C1 segment of cervical spinal cord (tissue), 14 donors: ENCODE data around the gene RPAIN.
"Not testable (repeated sequence)": the region's sequence is repeated elsewhere in the genome, so short reads cannot be mapped to it uniquely, and the experiment has no call there.

Experiments used
- DNase-seq, 14 donors: peaks; one replicate each; lab custom pipeline; 2025; lab: John Stamatoyannopoulos, UW

Gene RPAIN

GRCh38 chr17:5429191-5429887, 9.4 kb downstream of the RPAIN start:
- DNase-seq: no peak

- DNase-seq: no peak
Observed at GRCh38 chr17:5430413-5430999, 10.5 kb downstream of the RPAIN start.

GRCh38 chr17:5431234-5431633, 11.3 kb downstream of the RPAIN start:
- DNase-seq: not testable (repeated sequence)

GRCh38 chr17:5431949-5432556, 12.1 kb downstream of the RPAIN start:
- DNase-seq: no peak

GRCh38 chr17:5434984-5435383, 15.0 kb downstream of the RPAIN start:
- DNase-seq: no peak

- peak in 4 of 14 donors; percentile 10 to 17 (median 12) for DNase-seq
Observed at GRCh38 chr17:5435781-5436315, 15.9 kb downstream of the RPAIN start.

- DNase-seq: no peak
Observed at GRCh38 chr17:5437721-5438317, 17.8 kb downstream of the RPAIN start.

- peak; percentile 7 to 93 (median 82) for DNase-seq
Observed at GRCh38 chr17:5438716-5439445, 18.9 kb downstream of the RPAIN start, which contains the start of gene C1QBP. Gene C1QBP (minus strand): TSS chr17:5439155. CDS start chr17:5439073, 82 bp downstream.

GRCh38 chr17:5439446-5439764, 19.4 kb downstream of the RPAIN start:
- DNase-seq: peak in 1 of 14 donors; percentile 30

- no peak for DNase-seq
Observed at GRCh38 chr17:5443728-5444127, 23.7 kb downstream of the RPAIN start.

GRCh38 chr17:5444209-5444608, 24.2 kb downstream of the RPAIN start:
- no peak for DNase-seq

GRCh38 chr17:5446786-5447185, 26.8 kb downstream of the RPAIN start:
- DNase-seq: peak in 12 of 14 donors; percentile 29 to 82 (median 66)

- DNase-seq: no peak
Observed at GRCh38 chr17:5464717-5465507, 44.9 kb downstream of the RPAIN start.

GRCh38 chr17:5466295-5466694, 46.3 kb downstream of the RPAIN start:
- DNase-seq: no peak

GRCh38 chr17:5467416-5467815, 47.4 kb downstream of the RPAIN start:
- no peak for DNase-seq

- peak in 5 of 14 donors; percentile 22 to 55 (median 40) for DNase-seq
Observed at GRCh38 chr17:5468075-5468473, 48.1 kb downstream of the RPAIN start.

GRCh38 chr17:5472511-5472910, 52.5 kb downstream of the RPAIN start:
- no peak for DNase-seq

- DNase-seq: no peak
Observed at GRCh38 chr17:5473906-5474305, 53.9 kb downstream of the RPAIN start.

GRCh38 chr17:5478992-5479391, 59.0 kb downstream of the RPAIN start:
- no peak for DNase-seq

GRCh38 chr17:5480962-5481361, 61.0 kb downstream of the RPAIN start:
- no peak for DNase-seq

GRCh38 chr17:5481451-5481850, 61.5 kb downstream of the RPAIN start:
- no peak for DNase-seq
